M059J (cell line): ENCODE results near the gene KRTAP10-5. TPM values are rescaled to one million over a fixed set of nuclear protein-coding genes. Genes with fewer than 3 reads are reported as not detected.

Experiments
- DNase-seq: peaks from one replicate; pipeline ENCODE4 v3.0.0-alpha.2; 2012; ENCODE audit warnings: low read depth
- total RNA-seq: library from RNA; depleted of rRNA; stranded (reverse); fragments of >200 nt; shearing (Covaris generic); gene quantifications from 2 replicates; pipeline ENCODE4 v1.2.3, GENCODE V29; 2014

Gene KRTAP10-5
- total RNA-seq, 1 experiment from 2014 or later: not detected

DNA sequence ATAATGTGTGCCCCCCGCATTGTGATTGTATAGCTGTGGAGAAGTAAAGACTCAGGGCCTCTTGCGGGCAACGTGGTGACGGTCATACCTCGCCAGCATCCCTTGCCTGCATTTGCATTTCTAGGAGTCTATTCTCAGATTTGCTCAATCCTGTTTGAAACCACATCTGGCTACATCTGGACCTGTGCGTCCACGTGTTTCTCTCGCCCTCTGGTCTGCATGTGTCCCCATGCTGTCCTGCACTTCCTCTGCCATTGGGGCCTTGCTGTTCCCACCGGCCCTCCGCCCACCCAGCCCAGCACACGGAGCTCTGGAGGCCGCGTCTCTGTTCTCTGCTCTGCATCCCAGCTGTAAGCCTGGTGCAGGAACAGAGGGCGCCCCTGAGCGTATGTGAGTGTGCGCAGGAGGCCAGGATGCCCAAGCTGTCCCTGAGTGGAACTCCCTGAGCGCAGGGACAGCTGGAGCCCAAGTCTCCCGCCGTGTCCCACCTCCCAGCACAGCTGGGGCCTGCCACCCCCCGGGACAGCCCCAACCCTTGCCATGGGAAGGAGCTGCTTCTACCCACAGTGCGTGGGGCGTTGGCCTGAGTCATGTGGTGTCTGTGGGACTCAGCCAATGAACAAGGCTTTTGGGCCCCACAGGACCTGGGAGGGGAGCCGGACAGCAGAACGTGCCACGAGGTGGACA, 30.7 kb downstream of the KRTAP10-5 start:
- no peak for DNase-seq

DNA sequence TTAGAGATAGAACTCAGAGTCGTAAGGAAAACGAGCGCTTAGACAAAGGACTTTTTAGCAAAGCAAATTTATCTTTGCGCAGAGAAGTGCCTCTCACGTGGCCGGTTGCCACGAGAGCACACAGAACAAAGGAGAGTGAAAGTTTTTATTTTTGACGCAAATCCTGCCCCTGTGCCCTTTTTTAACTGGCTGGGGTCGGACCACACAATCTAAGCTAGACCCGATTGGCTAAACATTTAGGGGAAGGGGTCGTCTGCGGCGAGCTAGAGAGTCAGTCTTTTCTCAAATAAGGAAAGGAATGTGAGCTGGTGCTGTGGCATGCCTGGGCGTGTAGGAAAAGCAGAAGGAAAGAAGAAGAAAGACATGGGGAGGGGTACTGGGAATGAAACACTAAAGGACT, 31.5 kb downstream of the KRTAP10-5 start:
- no peak for DNase-seq

DNA sequence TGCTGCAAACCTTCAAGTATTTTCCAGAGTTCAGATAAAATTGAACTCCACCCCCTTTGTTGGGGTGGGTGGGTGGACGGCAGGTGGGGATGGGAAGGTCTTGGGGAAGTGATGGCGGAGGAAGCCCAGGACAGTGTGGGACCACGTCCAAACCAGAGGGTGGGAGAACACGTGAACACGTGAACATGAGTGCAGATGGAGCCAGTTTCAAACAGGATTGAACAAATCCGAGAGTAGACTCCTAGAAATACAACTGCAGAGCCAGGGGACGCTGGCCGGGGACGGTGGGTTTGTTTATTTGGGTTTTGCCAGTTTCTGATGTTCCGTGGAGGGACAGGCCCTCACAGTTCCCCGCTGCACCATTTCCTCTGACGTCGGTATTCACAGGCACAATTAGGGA, 32.0 kb downstream of the KRTAP10-5 start:
- DNase-seq: no peak

DNA sequence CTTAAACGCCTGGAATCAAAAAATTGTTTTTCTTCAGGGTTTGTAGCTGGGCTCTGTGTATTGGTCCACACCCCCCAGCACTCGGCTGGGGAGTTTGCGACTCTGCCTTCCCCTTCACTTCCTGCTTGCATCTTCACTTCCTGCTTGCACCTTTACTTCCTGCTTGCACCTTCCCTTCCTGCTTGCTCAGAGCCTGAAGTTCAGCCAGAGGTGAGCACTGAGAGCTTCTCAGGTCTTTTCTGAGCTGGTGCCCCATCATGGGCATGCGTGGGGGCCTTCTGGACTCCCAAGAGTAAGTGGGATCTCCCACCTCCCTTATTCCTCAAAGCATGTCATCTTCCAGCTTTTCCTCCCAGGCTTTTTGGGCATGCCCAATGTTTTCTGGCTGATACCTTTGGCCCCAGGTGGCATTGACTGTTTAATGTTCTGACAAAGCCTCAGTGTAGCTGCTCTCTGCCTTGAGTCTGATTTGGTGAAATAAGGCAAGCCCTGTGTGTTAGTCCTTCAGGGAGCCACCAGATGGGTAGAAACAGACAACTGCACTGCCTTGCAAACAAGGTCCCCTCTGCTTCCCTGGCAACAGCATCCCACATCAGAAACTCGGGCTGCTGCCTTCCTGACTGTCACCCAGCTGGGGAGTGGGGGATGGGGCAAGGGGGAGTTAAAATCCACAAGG, 32.6 kb downstream of the KRTAP10-5 start:
- DNase-seq: no peak

DNA sequence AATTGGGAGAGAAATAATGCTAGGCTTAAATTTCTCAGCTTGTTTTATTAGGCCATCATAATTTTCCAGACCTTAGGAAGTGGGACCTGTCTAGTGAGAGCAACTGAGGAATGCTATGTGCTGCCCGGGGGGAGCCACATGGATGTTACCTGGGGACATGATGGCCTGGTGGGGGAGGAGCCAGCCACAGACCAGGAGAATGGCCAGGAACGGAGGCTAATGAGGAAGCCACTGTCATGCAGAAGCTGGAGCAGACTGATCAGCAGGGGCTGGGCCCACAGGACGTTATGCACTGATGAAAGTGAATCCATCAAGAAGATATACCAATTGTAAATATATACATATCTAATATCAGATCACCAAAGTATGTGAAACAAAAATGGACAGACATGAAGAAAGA, 35.8 kb downstream of the KRTAP10-5 start:
- no peak for DNase-seq

DNA sequence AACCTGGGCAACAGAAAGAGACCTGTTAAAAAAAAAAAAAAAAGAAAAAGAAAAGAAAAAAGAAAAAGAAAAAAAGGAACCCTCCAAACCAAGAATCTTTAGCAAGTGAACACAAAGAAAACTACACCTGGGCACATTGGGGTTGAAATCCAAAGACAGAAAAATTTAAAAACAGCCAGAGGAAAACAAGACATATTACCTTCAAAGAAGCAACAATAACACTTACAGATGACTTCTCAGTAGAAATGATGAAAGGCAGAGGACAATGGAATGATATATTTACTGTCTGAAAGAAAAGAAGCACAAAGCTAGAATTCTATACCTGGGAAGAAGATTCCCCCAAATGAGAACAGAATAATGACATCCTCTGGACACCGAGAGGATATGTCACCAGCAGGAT, 37.7 kb downstream of the KRTAP10-5 start:
- DNase-seq: no peak

DNA sequence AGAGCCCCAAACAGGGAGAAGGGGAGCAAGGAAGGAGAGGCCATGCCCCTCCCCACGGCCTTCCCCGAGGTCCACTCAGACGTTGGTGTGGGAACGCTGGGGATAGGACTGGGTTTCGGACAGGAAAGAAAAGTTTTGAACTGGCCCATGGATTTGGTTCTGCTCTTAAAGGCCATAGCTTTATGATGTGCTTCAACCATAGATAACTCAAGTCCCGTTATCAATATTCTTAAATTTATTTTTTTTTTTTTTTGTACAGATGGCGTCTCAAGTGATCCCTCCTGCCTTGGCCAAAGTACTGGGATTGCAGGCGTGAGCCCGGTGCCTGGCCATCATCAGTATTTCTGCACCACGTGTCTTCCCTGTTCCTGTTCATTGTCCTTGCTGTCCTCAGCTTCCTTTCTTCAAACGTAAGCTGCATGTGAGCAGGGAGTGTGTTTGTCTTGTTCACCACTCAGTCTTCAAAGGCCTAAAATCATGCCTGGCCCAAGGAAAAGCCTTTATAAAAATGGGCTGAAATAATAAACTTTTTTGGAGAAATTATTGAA, 39.6 kb downstream of the KRTAP10-5 start:
- no peak for DNase-seq

DNA sequence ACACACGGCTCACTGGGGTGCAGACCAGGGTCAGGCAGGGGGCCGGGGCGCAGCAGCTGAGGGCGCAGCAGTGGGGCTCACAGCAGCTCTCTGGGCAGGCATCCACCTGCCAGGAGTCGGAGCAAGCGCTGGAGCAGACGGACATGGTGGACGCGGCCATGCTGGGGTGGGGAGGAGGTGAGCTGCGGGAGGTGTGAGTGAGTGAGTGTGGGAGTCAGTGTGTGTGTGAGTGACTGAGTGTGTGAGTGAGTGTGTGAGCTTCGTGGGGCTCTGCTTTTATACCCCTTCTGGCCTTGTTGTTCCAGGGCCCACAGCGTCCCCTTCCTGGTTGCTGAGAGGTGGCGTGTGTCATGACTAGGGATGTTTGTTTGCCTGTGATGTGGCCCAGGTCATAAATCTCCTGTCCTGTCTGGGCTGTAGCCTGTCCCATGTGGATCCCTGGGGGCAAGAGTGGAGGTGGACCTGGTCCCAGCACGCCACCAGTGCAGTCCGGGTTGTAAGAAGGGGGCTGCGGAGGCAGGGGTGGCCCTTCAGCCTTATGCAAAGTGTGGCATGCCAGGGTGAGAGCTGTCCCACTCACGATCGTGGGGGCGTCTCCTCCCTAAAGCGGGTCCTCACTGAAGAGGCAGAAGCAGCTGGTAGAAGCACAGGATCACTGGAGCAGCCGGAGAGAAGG, 40.3 kb downstream of the KRTAP10-5 start, which contains the start of gene KRTAP10-1:
KRTAP10-1 (minus strand) TSS at position 205 of the 676 bp plus-strand sequence; CDS start at position 160, 45 bp downstream.
- no peak for DNase-seq

DNA sequence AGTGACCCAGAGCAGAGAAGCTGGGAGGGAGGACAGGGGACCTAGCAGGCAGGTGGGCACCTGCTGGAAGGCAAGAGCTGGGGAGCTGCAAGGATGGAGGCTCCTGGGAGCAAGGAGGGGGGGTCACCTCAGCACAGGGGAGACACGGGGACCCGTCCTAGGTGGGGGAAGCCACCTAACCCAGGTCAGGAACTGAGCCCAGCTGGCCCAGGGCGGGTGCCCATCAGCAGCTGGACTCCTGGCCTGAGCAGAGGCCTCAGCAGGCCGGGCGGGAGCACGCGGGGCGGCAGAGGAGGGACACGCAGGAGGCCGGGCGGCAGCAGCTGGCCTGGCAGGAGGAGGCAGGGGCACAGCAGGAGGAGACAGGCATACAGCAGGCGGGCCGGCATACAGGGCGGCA, 41.4 kb downstream of the KRTAP10-5 start:
- no peak for DNase-seq

DNA sequence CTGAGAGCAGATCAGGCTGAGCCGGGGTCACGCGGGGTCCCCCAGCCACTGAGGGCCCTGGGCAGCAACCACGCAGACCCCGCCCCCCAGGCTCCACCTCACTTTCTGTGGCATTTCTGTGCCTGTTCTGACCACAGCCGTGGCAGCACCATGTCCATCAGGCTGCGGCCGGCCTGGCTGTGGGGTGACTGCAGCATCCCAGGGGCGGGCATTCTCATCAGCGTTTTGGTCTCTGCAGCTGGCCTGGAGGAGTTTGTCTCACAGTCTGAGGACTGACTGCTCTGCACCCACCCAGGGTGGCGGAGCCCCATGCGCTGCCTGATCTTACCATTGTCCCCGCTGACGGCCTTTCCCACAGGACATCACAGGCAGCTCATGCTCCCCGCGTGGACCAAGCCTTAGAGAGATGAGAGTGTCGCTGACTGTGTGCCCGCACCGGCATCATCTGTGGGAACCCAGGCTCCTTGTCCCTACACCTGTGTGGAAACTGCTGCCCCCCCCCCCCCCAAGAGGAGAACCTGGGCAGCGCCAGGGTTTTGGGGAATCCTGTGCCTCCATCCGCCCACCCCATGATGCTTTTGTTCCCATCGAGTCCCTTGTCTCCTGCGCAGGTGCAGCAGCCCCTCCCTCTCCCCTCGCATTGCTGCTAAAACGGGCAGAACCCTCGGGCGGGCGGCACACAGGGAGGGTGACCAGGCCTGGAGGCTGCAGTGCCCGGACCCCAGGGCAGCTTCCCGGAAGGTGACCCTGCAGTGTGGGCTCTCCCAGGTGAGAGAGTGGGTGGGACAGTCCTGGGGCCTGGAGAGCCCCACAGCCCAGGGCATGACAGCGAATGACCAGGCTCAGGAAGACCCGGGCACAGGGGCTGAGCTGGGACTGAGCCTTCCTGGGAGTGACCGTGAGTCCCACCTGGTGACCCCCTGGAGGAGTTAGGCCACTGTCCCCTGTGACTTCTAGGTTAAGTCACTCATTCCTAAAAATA, 42.2 kb downstream of the KRTAP10-5 start:
- DNase-seq: no peak

DNA sequence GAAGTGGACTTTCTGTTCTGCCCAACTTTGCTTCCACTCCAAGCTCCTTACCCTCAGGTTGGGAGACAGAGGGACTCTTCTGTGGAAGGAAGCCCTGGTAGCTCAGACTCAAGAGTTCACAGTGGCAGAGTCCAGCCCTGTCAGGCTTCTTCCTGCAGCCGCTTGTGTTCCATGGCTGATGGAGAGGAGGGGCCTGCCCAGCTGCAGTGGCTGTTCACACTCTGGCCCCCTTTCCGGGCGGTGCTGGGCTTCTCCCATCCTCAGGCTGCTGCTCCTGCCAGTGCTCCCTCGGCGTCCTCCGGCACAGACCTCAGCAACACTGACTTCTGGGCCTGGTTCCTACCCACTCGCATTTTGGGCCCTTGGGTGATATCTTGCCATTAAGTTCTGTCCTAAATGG, 44.4 kb downstream of the KRTAP10-5 start:
- no peak for DNase-seq

DNA sequence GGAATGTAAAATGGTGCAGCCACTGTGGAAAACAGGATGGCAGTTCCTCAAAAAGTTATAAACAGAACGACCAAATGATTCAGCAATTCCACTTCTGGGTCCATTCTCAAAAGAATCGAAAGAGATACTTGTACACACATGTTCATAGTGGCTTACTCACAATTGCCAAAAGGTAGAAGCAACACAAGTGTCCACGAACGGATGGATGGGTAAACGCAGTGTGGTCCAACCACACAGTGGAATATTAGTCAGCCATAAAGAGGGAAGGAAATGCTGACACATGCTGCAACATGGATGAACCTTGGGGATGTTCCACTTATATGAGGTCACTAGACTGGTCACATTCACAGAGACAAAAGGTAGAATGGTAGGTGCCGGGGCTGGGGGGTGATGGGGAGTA, 45.7 kb downstream of the KRTAP10-5 start:
- no peak for DNase-seq

DNA sequence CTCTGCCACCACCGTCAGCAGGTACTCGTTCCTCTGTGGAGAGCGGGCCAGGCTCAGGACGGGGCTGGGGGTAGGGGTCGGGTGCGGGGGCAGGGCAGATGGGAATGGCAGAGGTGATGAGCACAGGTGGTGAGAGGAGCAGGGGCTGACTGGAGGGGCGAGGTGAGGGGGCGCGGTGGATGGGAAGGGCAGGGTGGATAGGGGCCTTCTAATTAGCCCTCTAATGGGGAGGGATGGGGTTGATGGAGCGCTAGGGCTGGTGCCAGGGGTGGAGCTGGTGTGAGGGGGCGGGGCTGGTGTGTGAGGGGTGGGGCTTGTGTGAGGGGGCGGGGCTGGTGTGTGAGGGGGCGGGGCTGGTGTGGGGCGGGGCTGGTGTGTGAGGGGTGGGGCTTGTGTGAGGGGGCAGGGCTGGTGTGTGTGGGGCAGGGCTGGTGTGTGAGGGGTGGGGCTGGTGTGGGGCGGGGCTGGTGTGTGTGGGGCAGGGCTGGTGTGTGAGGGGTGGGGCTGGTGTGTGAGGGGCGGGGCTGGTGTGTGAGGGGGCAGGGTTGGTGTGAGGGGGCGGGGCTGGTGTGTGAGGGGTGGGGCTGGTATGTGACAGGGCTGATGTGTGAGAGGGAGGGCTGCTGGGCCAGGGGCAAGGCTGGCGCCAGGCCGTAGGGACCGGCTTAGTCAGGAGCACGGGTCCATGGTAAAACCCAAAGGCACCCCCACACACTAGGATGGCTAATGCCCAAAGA, 46.3 kb downstream of the KRTAP10-5 start:
- DNase-seq: no peak

DNA sequence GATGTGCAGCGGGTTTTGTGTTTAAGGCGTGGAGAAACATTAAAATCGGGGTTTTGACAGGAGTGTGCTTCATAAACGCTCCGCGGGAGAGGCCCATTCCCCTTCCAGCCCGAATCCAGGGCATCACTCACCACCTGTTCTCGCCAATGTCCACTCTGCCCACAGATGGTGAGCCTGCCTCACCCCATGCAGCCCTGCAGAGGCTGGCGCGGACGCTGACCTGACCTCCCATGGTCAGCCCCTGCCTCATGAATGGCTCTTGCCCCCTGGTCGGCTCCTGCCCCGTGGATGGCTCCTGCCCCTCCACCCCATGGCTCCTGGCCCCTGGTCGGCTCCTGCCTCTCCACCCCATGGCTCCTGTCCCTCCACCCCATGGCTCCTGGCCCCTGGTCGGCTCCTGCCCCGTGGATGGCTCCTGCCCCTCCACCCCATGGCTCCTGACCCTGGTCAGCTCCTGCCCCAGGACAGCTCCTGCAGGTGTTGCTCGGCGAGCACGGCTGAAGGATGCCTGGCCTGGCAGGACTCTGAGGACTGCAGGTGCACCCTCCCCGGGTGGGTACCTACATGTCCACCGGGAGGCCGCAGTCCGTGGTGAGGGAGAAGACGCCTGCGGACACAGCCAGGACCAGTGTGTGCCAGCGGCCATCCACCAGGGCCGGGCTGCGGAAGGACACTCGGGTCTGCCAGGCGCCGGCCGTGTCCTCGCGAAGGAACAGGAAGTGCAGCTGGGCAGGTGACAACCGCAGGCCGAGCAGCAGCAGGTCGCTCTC, 47.1 kb downstream of the KRTAP10-5 start:
- DNase-seq: no peak

DNA sequence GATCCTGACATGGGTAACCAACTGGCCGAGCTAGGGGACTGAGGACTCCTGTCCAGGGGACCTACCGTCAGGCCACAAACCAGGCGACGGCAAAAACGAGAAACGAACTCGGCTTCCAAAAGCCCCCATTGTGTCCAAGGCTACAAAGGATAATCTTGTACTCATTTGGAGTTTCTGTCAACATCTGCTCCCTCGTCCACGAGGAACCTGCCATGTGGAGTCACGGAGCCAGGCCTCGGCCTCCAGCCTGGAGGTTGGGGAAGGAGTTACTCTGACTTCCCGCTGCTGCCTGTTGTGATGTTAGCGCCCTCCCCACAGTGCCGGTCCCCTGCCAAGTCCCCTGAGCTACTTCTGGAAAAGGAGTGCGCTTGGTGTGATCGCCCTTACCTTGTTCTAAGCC, 47.7 kb downstream of the KRTAP10-5 start:
- no peak for DNase-seq

DNA sequence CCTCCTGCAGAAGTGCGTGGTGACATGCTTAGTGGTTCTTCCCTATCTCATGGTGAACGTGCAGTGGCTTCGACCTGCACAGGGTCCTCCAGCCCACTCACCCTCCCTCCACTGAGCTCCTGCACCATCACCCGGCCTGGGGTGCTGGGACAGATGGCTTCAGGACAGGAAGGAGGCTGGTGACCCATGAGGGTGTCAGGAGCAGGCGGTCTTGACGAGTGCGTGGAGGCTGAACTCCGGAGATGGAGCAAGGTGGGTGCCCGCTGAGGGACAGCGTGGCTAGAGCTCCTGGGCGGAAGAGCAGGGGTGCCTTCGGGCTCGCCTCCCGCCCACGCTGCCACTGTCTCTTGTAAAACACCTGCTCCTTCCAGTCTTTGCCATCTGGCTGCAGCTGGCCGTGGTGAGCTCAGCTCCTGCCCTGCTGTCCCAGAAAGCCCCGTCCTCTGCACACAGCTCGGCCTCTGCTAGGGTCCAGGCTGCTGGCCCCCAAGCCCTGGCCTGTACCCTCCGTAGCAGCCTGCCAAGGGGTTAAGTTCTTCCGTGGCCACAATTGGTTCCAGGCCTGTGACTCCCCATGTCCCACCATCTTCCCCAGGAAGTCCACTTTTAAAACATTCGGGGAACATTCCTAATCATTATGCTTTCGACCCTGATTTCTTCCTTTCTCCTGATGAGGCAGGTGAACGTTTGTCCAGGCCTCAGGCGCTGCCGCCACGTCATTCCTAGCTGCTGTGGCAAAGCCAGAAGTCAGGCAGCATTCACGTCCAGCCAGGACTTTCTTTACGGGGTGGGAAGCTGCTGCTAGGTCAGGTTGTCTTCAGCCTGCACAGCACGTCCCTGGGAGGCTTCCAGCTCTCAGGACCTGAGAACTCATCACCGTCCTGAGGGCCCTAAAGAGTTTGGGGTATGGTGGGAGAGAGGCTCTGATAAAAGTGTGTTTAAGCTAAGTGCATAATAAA, 48.5 kb downstream of the KRTAP10-5 start:
- no peak for DNase-seq

DNA sequence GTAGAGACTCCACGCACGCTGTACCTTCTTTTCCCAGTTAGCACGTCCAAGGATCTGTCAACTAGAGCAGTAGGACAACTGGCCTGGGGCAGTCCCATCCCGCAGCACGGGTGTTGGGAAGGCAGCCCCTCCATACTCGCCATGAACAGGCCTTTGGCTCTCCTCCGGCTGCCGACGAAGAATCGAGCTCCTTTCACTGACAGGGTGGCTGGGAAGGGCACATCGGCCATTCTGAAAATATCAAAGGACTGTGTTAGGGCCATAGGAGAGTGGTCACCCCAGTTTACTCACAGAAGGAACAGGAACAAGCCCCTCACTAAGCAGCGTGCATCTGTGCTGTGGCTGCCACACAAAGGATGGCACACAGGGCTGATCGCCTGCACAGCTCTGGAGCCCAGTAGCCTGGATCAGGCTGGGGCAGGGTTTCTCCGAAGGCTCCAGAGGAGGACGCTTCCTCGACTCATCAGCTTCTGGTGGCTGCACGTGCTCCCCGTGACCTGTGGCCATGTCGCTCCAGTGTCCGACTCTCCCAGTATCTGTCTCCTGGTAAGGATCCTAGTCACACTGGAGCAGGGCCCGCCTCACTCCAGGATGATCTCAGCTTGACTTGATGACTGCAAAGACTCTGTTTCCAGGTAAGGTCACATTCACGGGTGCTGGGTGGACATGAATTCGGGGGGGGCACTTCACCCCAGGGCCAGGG, 49.4 kb downstream of the KRTAP10-5 start:
- no peak for DNase-seq
